Kidney (tissue), 14 donors: ENCODE measurements around the gene ZNF143. TPM values are rescaled to one million over a fixed set of nuclear protein-coding genes. Genes with fewer than 3 reads are reported as not detected.
A peak's percentile ranks its signal among the peaks of the same experiment; 100 is the strongest.

Source experiments
- DNase-seq, 5 donors: peaks; one replicate each; pipeline ENCODE4 v3.0.0-alpha.2; 2013 to 2020
- FAIRE-seq: peaks from 2 replicates; lab custom pipeline; 2012; peaks lifted over from hg19 to GRCh38; lab: Jason Lieb, UNC
- H3K27ac ChIP-seq, 2 donors: one replicate each; pipeline ENCODE4 v1.7.0; 2013; ENCODE audit warnings: low read depth in 2 of 2, low read length in 2 of 2, inconsistent platforms in 1 of 2
- H3K27me3 ChIP-seq: one replicate; pipeline ENCODE4 v1.7.1; 2013; ENCODE audit warnings: low read length, inconsistent platforms; ENCODE audit not compliant: control insufficient read depth, insufficient read depth
- H3K36me3 ChIP-seq, 3 donors: one replicate each; pipeline versions ENCODE4 v1.7.0 to v1.7.1; 2013; ENCODE audit warnings: low read length in 3 of 3, control low read depth in 1 of 3, inconsistent platforms in 1 of 3; ENCODE audit not compliant: insufficient read depth in 3 of 3, control insufficient read depth in 2 of 3
- H3K4me1 ChIP-seq, 3 donors: one replicate each; pipeline versions ENCODE4 v1.7.0 to v1.7.1; 2013; ENCODE audit warnings: low read length in 3 of 3, inconsistent platforms in 1 of 3, low read depth in 1 of 3; ENCODE audit not compliant: control insufficient read depth in 2 of 3, insufficient read depth in 2 of 3
- H3K4me3 ChIP-seq, 3 donors: one replicate each; pipeline versions ENCODE4 v1.7.0 to v1.8.1; 2013; ENCODE audit warnings: low read length in 3 of 3, control low read depth in 1 of 3, inconsistent platforms in 1 of 3
- H3K9ac ChIP-seq, 3 donors: one replicate each; pipeline versions ENCODE4 v1.7.0 to v1.7.1; 2013; ENCODE audit warnings: low read length in 3 of 3, control low read depth in 1 of 3, inconsistent platforms in 1 of 3
- H3K9me3 ChIP-seq, 3 donors: one replicate each; pipeline versions ENCODE4 v1.7.0 to v1.7.1; 2013; ENCODE audit warnings: low read length in 3 of 3, control low read depth in 1 of 3, inconsistent platforms in 1 of 3; ENCODE audit not compliant: control insufficient read depth in 2 of 3, insufficient read depth in 1 of 3
- CTCF ChIP-seq: IDR thresholded peaks from 3 replicates; pipeline ENCODE4 v1.5.1; 2012; ENCODE audit warnings: mild to moderate bottlenecking, moderate library complexity, borderline replicate concordance; ENCODE audit not compliant: insufficient read depth; ENCODE audit errors: extremely low read depth
- intact Hi-C: fragments of 100-400 bp; cut with DNase I; formaldehyde crosslinking; loops from one replicate; pipeline ENCODE4 v1.11.1; 2022
- polyA plus RNA-seq: library from polyadenylated mRNA; stranded (reverse); fragments of 350-450 nt; fragmentation: Illumina TruSeq; extraction: RNeasy Lipid Tissue Mini Kit (QIAGEN cat#74804); gene quantifications from one replicate; pipeline ENCODE4 v1.2.3, GENCODE V29; 2014; ENCODE audit warnings: low read depth, low replicate concordance; ENCODE audit not compliant: insufficient read depth
- total RNA-seq: library from RNA; stranded (reverse); fragmentation: NEBNext Ultra II Directional; extraction: Animal tissue kit (Norgen Biotek cat#: 25700); gene quantifications from one replicate; pipeline ENCODE4 v1.2.1, GENCODE V29; 2021
- donor health status: control.
- donor health status: control.
- donor health status: control.
- donor health status: control.
- donor health status: control.
- donor health status: DM: yes; HTN: yes; CAD: no.
- donor health status: Normal renal cell carcinoma (clear cell type).

Gene ZNF143
- total and polyA plus RNA-seq, 2 donors from 2014 or later: 8.6 to 30.3 TPM

GRCh38 chr11:9459667-9460321, 1.0 kb upstream of the ZNF143 start:
- no peak for TF ChIP-seq CTCF
- H3K4me3 ChIP-seq: peak overlapping the region; percentile 87 to 99 (median 97)
- no peak for FAIRE-seq
- intact Hi-C loops: no loop called here
- no peaks in the 10 kb centered on the region for H3K27me3 ChIP-seq
- no peaks in the 10 kb centered on the region for H3K36me3 ChIP-seq
- peaks cover 0 to 4% (median 0%) of the 10 kb centered on the region in 3 donors for H3K4me1 ChIP-seq
- peak overlapping the region; percentile 80 to 100 (median 99) for H3K9ac ChIP-seq
- H3K27ac ChIP-seq: peak overlapping the region; percentile 96 to 99
- peak in 4 of 5 donors; percentile 49 to 83 (median 68) for DNase-seq
- H3K9me3 ChIP-seq: no peaks in the 10 kb centered on the region

- intact Hi-C loops: no loop called here
- H3K27ac ChIP-seq: peak overlapping the region; percentile 94 to 98
- DNase-seq (peak; percentile 89 to 97 (median 94)), FAIRE-seq (no peak)
- peak overlapping the region; percentile 75 to 97 (median 78) for H3K4me3 ChIP-seq
- peaks cover 0 to 4% (median 0%) of the 10 kb centered on the region in 3 donors for H3K4me1 ChIP-seq
- no peaks in the 10 kb centered on the region for H3K36me3 ChIP-seq
- H3K9ac ChIP-seq: peak overlapping the region; percentile 52 to 95 (median 72)
- no peaks in the 10 kb centered on the region for H3K27me3 ChIP-seq
- H3K9me3 ChIP-seq: no peaks in the 10 kb centered on the region
- TF ChIP-seq CTCF: no peak
Measured at GRCh38 chr11:9461063-9461759, 399 bp downstream of the ZNF143 start.

GRCh38 chr11:9461760-9462134, 935 bp downstream of the ZNF143 start:
- no peaks in the 10 kb centered on the region for H3K9me3 ChIP-seq
- FAIRE-seq (no peak), DNase-seq (peak in 2 of 5 donors; percentile 61 to 64)
- no peaks in the 10 kb centered on the region for H3K27me3 ChIP-seq
- peak overlapping the region; percentile 75 to 97 (median 78) for H3K4me3 ChIP-seq
- intact Hi-C loops: no loop called here
- H3K27ac ChIP-seq: peak overlapping the region; percentile 94 to 98
- peaks cover 0 to 4% (median 0%) of the 10 kb centered on the region in 3 donors for H3K4me1 ChIP-seq
- TF ChIP-seq CTCF: no peak
- H3K36me3 ChIP-seq: no peaks in the 10 kb centered on the region
- H3K9ac ChIP-seq: peak overlapping the region; percentile 52 to 95 (median 72)
